ENCODE measurements around the gene ERFL. TPM values are rescaled to one million over a fixed set of nuclear protein-coding genes. Genes with fewer than 3 reads are reported as not detected.

ERFL gene
- total RNA-seq, 4 donors from 2014 or later = 0.32 to 0.42 (median 0.33) TPM; not detected in 1

DNA sequence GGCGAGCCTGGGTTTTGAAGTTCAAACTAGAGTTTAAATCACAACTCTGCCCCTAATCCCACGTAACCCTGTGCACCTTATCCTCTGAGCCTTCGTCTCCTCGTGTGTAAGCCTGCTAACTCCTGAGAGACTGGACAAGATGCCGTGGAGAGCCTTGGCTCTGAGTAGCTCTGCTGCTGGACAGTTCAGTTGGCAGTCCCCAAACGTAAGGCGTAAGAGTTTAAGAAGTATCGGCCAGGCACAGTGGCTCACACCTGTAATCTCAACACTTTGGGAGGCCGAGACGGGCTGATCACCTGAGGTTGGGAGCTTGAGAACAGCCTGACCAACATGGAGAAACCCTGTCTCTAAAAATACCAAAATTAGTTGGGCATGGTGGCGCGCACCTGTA lies 55.9 kb downstream of the ERFL start:
- H3K27ac ChIP-seq (replicated peaks in 1 of 4) = no peak overlapping the region
- 88% methylated on average over 12 of the region's 12 CpGs for WGBS
- peaks cover 0 to 18% (median 13%) of the 10 kb centered on the region in 4 donors for H3K4me1 ChIP-seq
- DNase-seq (ENCODE audit: extremely low spot score) = no peak
- intact Hi-C loops (cut with DNase I) = loop anchor here (5.0 kb wide), 2 partner anchors 65 to 85 kb away; partner anchors contain the start of gene RABAC1
- no peaks in the 10 kb centered on the region for H3K9me3 ChIP-seq
- no peak overlapping the region for H3K4me3 ChIP-seq
- no peaks in the 10 kb centered on the region for H3K27me3 ChIP-seq
- TF ChIP-seq POLR2A (IDR thresholded peaks at IDR 0.05; ENCODE audit: low read depth) (no peak), EP300 (IDR thresholded peaks at IDR 0.05) (no peak), POLR2AphosphoS5 (IDR thresholded peaks at IDR 0.05) (no peak)
- TF ChIP-seq, protein P1, sequence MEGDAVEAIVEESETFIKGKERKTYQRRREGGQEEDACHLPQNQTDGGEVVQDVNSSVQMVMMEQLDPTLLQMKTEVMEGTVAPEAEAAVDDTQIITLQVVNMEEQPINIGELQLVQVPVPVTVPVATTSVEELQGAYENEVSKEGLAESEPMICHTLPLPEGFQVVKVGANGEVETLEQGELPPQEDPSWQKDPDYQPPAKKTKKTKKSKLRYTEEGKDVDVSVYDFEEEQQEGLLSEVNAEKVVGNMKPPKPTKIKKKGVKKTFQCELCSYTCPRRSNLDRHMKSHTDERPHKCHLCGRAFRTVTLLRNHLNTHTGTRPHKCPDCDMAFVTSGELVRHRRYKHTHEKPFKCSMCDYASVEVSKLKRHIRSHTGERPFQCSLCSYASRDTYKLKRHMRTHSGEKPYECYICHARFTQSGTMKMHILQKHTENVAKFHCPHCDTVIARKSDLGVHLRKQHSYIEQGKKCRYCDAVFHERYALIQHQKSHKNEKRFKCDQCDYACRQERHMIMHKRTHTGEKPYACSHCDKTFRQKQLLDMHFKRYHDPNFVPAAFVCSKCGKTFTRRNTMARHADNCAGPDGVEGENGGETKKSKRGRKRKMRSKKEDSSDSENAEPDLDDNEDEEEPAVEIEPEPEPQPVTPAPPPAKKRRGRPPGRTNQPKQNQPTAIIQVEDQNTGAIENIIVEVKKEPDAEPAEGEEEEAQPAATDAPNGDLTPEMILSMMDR (IDR thresholded peaks at IDR 0.05) = no peak
- peaks cover 10 to 57% (median 51%) of the 10 kb centered on the region in 4 donors for H3K36me3 ChIP-seq

DNA sequence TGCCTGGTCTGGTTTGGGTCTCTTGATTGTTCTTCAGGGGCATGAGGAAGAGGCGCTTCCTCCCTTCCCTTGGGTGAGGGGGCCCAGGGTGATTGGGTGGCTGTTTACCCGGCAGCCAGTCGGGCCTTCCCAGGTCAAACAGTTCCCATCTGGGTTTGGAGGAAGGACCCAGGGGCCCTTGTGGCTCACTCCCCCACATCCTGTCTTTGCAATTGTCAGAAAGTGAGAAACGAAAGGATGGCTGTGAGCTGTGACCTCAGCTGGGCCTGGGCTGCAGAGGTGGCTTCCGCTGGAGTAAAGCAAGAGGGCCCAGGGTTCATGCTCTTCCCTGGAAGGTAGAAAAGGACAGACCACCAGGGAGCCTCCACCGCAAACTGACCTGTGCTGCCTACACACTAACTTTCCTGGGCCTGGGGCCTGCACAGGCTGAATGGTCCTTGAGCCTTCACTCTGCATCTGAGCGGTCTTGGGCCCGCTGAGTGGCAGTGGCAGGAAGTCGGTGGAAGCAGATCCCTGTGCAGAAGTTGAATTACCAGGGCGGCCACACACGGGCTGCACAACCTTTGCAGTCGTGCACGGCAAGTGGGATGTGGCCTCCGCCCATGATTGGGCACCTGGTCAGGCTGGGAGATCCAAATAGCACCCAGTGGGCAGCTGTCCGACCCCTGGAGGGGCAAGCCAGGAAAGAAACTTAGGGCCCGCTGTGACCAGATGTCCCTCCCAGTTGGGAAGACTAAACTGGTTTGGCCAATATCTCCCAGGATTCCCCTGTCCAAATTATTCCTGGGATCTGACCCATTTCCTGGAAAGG lies 56.5 kb downstream of the ERFL start:
- peaks cover 10 to 63% (median 56%) of the 10 kb centered on the region in 4 donors for H3K36me3 ChIP-seq

DNA sequence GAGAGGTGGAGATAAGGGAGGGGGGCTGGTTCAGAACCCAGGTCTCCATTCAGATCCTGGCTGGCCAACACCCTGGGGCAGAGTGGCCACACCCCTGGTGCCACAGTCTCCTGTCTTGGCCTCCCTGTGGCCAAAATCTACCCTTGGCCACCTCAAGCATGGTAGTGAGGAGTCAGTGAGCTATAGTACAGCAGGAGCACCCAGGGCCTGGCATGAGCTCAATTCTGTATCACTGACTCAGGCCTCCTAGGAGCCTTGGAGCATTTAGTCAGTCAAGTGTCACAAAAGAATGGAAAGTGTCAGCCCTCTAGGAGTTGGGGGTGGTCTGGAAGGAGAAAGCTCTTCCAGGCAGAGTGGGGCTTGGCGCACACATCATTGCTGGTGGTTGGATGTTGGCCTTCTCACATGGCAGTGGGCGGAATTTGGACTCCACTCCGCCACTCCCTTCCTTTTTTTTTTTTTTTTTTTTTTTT lies 57.8 kb downstream of the ERFL start:
- no peak for DNase-seq (ENCODE audit: extremely low spot score)
- Histone ChIP-seq H3K36me3 (peaks cover 11 to 75% (median 67%) of the 10 kb centered on the region in 4 donors), H3K4me3 (no peak overlapping the region), H3K27ac (replicated peaks in 1 of 4) (no peak overlapping the region), H3K27me3 (no peaks in the 10 kb centered on the region), H3K9me3 (no peaks in the 10 kb centered on the region), H3K4me1 (peaks cover 8 to 34% (median 15%) of the 10 kb centered on the region in 4 donors)
- 62% methylated on average over 3 of the region's 3 CpGs for WGBS
- intact Hi-C loops (cut with DNase I) = loop anchor here (5.0 kb wide), 2 partner anchors 67 to 87 kb away; partner anchors contain the start of gene RABAC1
- TF ChIP-seq EP300 (IDR thresholded peaks at IDR 0.05) (no peak), POLR2A (IDR thresholded peaks at IDR 0.05; ENCODE audit: low read depth) (no peak), POLR2AphosphoS5 (IDR thresholded peaks at IDR 0.05) (no peak)
- TF ChIP-seq, protein P1 (IDR thresholded peaks at IDR 0.05) = no peak

More for the DNA sequence above, 56.5 kb downstream of the ERFL start:
- no peak for TF ChIP-seq POLR2A (IDR thresholded peaks at IDR 0.05; ENCODE audit: low read depth)
- TF ChIP-seq EP300 (IDR thresholded peaks at IDR 0.05) = no peak
- TF ChIP-seq, protein P1 (IDR thresholded peaks at IDR 0.05) = no peak
- TF ChIP-seq POLR2AphosphoS5 (IDR thresholded peaks at IDR 0.05) = peak in 1 of 2 donors; percentile 6
- 62% methylated on average over 13 of the region's 16 CpGs for WGBS
- DNase-seq (ENCODE audit: extremely low spot score) = no peak
- Histone ChIP-seq H3K27ac (replicated peaks in 1 of 4) (no peak overlapping the region), H3K4me1 (peaks cover 0 to 23% (median 13%) of the 10 kb centered on the region in 4 donors), H3K27me3 (no peaks in the 10 kb centered on the region), H3K9me3 (no peaks in the 10 kb centered on the region), H3K4me3 (no peak overlapping the region)
- intact Hi-C loops (cut with DNase I) = loop anchor here (5.0 kb wide), 2 partner anchors 66 to 86 kb away; partner anchors contain the start of gene RABAC1

DNA sequence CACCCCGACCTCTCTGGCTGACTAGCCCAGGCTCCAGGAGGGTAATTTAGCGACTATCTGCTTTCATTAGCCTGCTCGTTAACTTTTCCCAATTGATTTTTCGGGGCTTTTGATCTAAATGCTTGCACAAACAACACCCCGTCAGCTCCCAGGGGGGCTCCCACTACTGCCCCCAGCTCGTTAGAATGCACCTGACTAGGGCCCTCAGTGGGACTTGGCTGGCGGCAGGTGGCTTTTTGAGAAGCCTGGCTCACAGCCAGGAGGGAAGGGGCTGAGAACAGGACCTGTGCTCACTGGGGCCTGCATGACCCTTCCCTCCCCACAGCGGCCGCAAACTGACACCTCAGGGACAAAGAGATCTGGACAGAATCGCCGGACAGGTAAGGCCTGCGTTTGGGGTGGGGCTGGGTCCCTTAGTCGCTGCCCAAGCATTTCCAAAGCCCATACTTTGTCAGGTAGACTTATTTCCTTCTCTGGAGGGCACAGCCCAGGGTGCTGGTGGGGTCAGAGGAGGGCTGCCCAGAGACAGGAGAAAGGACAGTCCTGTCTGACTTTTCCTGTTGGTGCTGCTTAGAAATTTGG lies 58.8 kb downstream of the ERFL start:
- DNase-seq (ENCODE audit: extremely low spot score) = no peak
- no peak overlapping the region for H3K4me3 ChIP-seq
- H3K27me3 ChIP-seq = no peaks in the 10 kb centered on the region
- no peaks in the 10 kb centered on the region for H3K9me3 ChIP-seq
- H3K27ac ChIP-seq (replicated peaks in 1 of 4) = no peak overlapping the region
- 78% methylated on average over 11 of the region's 13 CpGs for WGBS
- intact Hi-C loops (cut with DNase I) = no loop called here
- TF ChIP-seq, protein P1 (IDR thresholded peaks at IDR 0.05) = no peak
- TF ChIP-seq POLR2AphosphoS5 (IDR thresholded peaks at IDR 0.05) (no peak), EP300 (IDR thresholded peaks at IDR 0.05) (no peak), POLR2A (IDR thresholded peaks at IDR 0.05; ENCODE audit: low read depth) (no peak)
- peaks cover 14 to 42% (median 16%) of the 10 kb centered on the region in 4 donors for H3K4me1 ChIP-seq
- peaks cover 21 to 84% (median 77%) of the 10 kb centered on the region in 4 donors for H3K36me3 ChIP-seq

Data from esophagus muscularis mucosa (tissue), 4 donors.